ENCODE data around the gene PRMT2. TPM values are rescaled to one million over a fixed set of nuclear protein-coding genes. Genes with fewer than 3 reads are reported as not detected.

Gene PRMT2
- total RNA-seq, 1 experiment from 2014 or later = 86.4 TPM

DNA sequence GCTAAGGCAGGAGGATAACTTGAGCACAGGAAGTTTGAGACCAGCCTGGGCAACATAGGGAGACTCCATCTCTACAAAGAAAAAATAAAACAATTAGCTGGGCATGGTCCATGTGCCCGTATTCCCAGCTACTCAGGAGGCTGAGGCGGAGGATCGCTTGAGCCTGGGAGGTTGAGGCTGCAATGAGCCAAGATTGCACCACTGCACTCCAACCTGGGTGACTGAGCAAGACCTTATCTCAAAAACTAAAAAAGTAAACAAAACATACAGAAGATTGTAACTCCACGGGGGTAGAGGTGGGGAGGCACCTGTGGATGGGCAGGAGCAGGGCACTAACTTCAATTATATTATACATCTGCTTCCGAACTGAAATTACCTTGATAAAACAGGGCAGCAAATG, 35.2 kb upstream of the PRMT2 start:
- no peak for TF ChIP-seq EZH2 (IDR thresholded peaks at IDR 0.05; ENCODE audit: borderline replicate concordance, low read depth, low read length, poor library complexity, severe bottlenecking)
- TF ChIP-seq, protein P1, sequence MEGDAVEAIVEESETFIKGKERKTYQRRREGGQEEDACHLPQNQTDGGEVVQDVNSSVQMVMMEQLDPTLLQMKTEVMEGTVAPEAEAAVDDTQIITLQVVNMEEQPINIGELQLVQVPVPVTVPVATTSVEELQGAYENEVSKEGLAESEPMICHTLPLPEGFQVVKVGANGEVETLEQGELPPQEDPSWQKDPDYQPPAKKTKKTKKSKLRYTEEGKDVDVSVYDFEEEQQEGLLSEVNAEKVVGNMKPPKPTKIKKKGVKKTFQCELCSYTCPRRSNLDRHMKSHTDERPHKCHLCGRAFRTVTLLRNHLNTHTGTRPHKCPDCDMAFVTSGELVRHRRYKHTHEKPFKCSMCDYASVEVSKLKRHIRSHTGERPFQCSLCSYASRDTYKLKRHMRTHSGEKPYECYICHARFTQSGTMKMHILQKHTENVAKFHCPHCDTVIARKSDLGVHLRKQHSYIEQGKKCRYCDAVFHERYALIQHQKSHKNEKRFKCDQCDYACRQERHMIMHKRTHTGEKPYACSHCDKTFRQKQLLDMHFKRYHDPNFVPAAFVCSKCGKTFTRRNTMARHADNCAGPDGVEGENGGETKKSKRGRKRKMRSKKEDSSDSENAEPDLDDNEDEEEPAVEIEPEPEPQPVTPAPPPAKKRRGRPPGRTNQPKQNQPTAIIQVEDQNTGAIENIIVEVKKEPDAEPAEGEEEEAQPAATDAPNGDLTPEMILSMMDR (conservative IDR thresholded peaks at IDR 0.05; ENCODE audit: low read depth, low read length) = no peak
- CTCF ChIA-PET = no interaction called here
- BruUV-seq (replicated peaks) = no TSS peak

DNA sequence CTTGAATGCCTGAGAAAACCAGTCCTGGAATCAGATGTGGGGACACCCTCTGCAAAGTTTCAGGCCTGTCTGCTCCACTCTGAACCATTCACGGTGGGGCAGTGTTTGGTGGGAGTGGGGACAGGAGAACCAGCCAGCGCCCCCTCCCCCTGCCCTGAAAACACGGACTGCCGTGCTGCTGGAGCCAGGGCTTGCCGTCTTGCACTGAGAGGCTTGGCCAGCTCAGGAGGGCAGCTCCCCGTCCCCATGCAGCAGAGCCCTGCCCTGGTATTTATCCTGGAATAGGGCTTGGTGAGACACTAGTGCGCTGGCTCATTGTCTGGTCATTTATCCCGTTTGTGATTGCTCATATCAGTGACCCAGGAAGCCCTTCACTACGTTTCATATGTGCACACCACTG, 34.5 kb upstream of the PRMT2 start:
- no peak overlapping the region for H3K4me3 ChIP-seq (ENCODE audit: low read depth, low read length, poor library complexity, severe bottlenecking)
- TF ChIP-seq, protein P1 (conservative IDR thresholded peaks at IDR 0.05; ENCODE audit: low read depth, low read length) = no peak
- no peak for TF ChIP-seq EZH2 (IDR thresholded peaks at IDR 0.05; ENCODE audit: borderline replicate concordance, low read depth, low read length, poor library complexity, severe bottlenecking)
- H3K9me3 ChIP-seq (ENCODE audit: low read depth, low read length, poor library complexity, severe bottlenecking) = no peaks in the 10 kb centered on the region
- H3K36me3 ChIP-seq (ENCODE audit: insufficient read depth, low read length, poor library complexity, severe bottlenecking) = no peaks in the 10 kb centered on the region
- POLR2A ChIA-PET (ENCODE audit: low non-redundant PET) = no interaction called here
- DNase-seq (ENCODE audit: low spot score) = no peak
- no TSS peak for BruUV-seq (replicated peaks)
- CTCF ChIA-PET = no interaction called here
- H3K27ac ChIP-seq (ENCODE audit: low read depth, low read length, poor library complexity, severe bottlenecking) = no peak overlapping the region
- H3K4me1 ChIP-seq (ENCODE audit: insufficient read depth, low read length, poor library complexity, severe bottlenecking) = peaks cover 8% of the 10 kb centered on the region
- intact Hi-C loops (cut with micrococcal nuclease; ENCODE audit: unreplicated experiment) = no loop called here
- H3K27me3 ChIP-seq (replicated peaks; ENCODE audit: insufficient read depth, low read depth, low read length, poor library complexity) = no peaks in the 10 kb centered on the region

More for the DNA sequence above, 35.2 kb upstream of the PRMT2 start:
- Histone ChIP-seq H3K27ac (ENCODE audit: low read depth, low read length, poor library complexity, severe bottlenecking) (no peak overlapping the region), H3K4me3 (ENCODE audit: low read depth, low read length, poor library complexity, severe bottlenecking) (no peak overlapping the region), H3K36me3 (ENCODE audit: insufficient read depth, low read length, poor library complexity, severe bottlenecking) (no peaks in the 10 kb centered on the region), H3K4me1 (ENCODE audit: insufficient read depth, low read length, poor library complexity, severe bottlenecking) (peaks cover 5% of the 10 kb centered on the region), H3K9me3 (ENCODE audit: low read depth, low read length, poor library complexity, severe bottlenecking) (no peaks in the 10 kb centered on the region), H3K27me3 (replicated peaks; ENCODE audit: insufficient read depth, low read depth, low read length, poor library complexity) (no peaks in the 10 kb centered on the region)
- POLR2A ChIA-PET (ENCODE audit: low non-redundant PET) = no interaction called here
- intact Hi-C loops (cut with micrococcal nuclease; ENCODE audit: unreplicated experiment) = no loop called here
- no peak for DNase-seq (ENCODE audit: low spot score)

DNA sequence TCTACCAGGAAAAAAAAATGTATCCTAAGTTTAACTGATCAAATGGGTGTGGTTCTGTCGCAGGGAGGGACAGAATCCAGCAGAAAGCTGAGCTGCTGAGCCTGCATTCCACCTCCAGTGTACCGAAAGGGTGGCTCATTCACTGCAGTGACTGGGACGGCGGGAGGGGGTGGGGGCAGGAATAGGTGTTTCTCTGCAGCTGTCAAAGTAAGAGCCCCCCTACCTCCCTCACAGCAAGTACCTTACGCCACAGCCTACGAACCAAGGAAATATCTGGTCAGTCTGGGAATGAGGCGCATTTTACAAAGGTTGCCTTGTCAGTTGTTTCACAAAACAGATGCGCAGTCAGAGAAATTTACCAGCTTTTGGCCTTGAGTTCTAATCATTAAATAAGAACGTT, 32.2 kb upstream of the PRMT2 start:
- TF ChIP-seq EZH2 (IDR thresholded peaks at IDR 0.05; ENCODE audit: borderline replicate concordance, low read depth, low read length, poor library complexity, severe bottlenecking) = no peak
- TF ChIP-seq, protein P1 (conservative IDR thresholded peaks at IDR 0.05; ENCODE audit: low read depth, low read length) = no peak
- H3K27ac ChIP-seq (ENCODE audit: low read depth, low read length, poor library complexity, severe bottlenecking) = no peak overlapping the region
- H3K9me3 ChIP-seq (ENCODE audit: low read depth, low read length, poor library complexity, severe bottlenecking) = no peaks in the 10 kb centered on the region
- DNase-seq (ENCODE audit: low spot score) = no peak
- intact Hi-C loops (cut with micrococcal nuclease; ENCODE audit: unreplicated experiment) = no loop called here
- no peaks in the 10 kb centered on the region for H3K36me3 ChIP-seq (ENCODE audit: insufficient read depth, low read length, poor library complexity, severe bottlenecking)
- ChIA-PET CTCF (no interaction called here), POLR2A (ENCODE audit: low non-redundant PET) (no interaction called here)
- no peaks in the 10 kb centered on the region for H3K27me3 ChIP-seq (replicated peaks; ENCODE audit: insufficient read depth, low read depth, low read length, poor library complexity)
- peaks cover 8% of the 10 kb centered on the region for H3K4me1 ChIP-seq (ENCODE audit: insufficient read depth, low read length, poor library complexity, severe bottlenecking)
- H3K4me3 ChIP-seq (ENCODE audit: low read depth, low read length, poor library complexity, severe bottlenecking) = no peak overlapping the region
- BruUV-seq (replicated peaks) = no TSS peak
